Activated T-cell treated with anti-CD3 and anti-CD28 coated beads, Interleukin-2, amount 50 U/mL, for 48 hours (primary cell): ENCODE data around the gene ZNF552.

Experiments used
- DNase-seq, 2 experiments: peaks; one replicate each; pipeline ENCODE4 v3.0.0-alpha.2; 2020

Gene ZNF552

DNA sequence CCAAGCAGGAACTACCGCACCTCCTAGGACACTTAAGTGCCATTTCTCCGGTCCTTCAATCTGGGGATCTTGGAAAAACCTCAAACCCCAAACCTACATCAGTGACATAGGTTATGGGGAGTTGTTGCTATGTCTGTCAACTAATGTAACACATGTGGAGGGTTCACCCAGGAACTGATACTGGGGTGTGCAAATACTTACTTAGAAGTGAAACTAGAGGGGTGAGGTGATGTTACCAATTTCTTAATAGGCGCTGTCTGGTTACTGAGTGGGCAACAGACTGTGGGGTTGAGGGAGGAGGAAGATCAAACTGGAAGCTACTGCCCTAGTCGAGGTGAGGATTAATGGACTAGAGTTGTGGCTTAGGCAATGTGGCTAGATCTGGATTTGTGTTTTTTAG is 43.3 kb downstream of the ZNF552 start:
- no peak for DNase-seq

DNA sequence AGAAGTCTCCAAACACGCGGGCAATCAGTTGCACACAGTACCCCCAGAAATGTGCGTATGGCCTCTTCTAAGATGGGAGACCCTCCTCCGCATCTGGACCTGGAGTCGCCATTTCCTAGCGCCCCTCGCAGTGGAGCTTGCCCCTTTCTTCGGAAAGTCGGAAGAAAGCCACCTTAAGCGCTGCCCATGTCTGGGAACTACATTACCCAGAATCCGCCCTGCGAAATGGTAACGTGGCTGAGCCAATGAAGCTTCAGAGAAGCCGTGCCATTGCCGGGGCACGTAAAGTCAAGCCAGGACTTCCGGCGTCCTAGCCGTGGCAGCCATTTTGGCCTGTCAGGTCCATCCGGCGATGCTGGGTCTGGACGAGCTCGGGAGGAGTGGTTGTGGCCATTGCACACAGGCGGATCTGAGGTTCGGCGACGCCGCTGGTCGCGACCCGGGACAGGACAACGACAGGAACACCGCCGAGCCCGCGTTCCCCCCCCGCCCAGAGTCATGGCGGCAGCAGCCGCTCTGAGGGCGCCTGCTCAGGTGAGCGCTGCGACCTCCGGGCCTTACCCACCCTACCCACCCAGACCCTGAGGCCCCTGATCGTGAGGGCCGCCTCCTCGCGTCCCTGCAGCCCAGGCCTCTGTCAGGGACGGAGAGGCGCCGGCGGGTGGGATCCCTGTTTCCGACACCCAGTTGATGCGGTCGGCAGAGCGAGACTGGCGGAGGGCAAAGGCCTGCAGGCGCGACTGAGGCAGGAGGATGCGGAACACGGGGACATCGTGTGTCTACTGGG is 45.2 kb downstream of the ZNF552 start, which contains the start of gene ZNF586:
Gene ZNF586, plus strand, starts transcription at position 332 of the 787 bp plus-strand sequence. Its CDS starts 167 bp downstream, at position 499.
- peak; percentile 86 to 89 for DNase-seq

DNA sequence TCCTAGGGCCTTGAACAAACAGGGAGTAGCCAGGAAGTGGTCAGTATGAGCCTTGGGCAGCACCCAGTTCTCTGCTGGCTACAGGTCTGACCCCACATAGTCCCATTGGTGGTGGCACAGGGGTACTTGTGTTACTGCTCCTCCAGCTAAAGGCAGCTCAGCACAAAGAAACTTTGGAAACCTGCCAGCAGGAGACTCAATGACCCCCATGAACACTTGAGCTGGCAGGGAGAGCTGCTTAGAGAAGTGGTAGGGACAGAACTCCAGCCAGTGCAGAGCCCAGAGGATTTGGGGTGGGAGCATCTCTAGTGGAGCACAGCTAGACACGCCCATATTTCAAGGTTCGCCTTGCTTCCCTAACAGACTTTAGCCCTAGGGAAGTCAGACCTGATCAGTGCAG is 55.6 kb downstream of the ZNF552 start:
- no peak for DNase-seq

DNA sequence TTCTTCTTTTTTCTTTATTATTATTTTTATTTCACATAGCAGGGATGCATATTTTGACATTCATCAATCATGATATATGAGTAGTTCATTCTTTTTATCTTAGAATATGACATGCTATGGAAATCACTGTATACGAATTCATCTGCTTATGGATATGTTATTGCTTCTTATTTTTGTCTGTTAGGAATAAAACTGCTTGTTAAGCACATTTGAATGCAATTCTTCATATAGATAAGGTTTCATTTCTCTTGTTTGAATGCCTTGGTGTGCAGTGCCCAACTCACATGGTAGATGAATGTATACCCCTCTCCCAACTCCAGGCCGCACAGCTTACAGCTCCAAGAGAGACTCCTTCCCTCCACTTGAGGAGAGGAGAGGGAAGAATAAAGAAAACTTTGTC is 56.8 kb downstream of the ZNF552 start:
- no peak for DNase-seq
